ENCODE results near the gene NKAIN2.
"Not testable (repeated sequence)": the region's sequence is repeated elsewhere in the genome, so short reads cannot be mapped to it uniquely, and the experiment has no call there.

The NKAIN2 gene

DNA sequence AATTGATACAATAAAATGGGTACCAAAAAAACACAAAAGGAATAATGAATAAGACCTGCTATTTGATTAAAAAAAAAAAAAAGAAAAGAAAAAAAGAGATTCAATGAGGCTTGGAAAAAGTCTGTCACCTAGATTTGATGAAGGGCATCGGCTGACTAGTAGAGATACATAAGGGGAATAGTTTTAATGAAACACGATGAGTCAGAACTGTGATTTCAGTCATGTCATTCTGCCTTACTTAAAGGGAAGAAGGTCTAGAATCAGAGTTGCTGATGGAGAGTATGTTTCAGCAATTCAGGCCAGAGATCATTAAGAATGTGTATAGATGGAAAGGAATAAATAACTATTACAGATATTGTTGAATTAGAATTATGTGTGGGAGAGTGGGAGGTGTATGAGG lies 592.7 kb downstream of the NKAIN2 start:
- H3K9me2 ChIP-seq (replicated peaks; ENCODE audit: insufficient read depth, low read length) = no peaks in the 10 kb centered on the region
- TF ChIP-seq CTCF (IDR thresholded peaks at IDR 0.05; ENCODE audit: insufficient read depth, low read length, poor library complexity, severe bottlenecking) (no peak), EZH2phosphoT487 (conservative IDR thresholded peaks at IDR 0.05; ENCODE audit: low read length) (no peak)
- no peak overlapping the region for H3K4me3 ChIP-seq (ENCODE audit: insufficient read depth, low read length, poor library complexity, severe bottlenecking)
- H3K36me3 ChIP-seq (ENCODE audit: low read length) = no peaks in the 10 kb centered on the region
- no peaks in the 10 kb centered on the region for H3F3A ChIP-seq (ENCODE audit: insufficient read depth)
- no peak overlapping the region for H3K4me2 ChIP-seq (ENCODE audit: low read depth, low read length, poor library complexity, severe bottlenecking)
- H2AFZ ChIP-seq (ENCODE audit: low read depth, low read length, severe bottlenecking) = no peak overlapping the region
- no peaks in the 10 kb centered on the region for H3K9me3 ChIP-seq (ENCODE audit: insufficient read depth, low read length)
- H4K20me1 ChIP-seq (ENCODE audit: low read depth, low read length) = no peaks in the 10 kb centered on the region
- no peaks in the 10 kb centered on the region for H3K27me3 ChIP-seq (ENCODE audit: low read length)
- no peak overlapping the region for H3K27ac ChIP-seq (ENCODE audit: low read depth, low read length)
- H3K79me2 ChIP-seq (ENCODE audit: insufficient read depth, low read length) = no peaks in the 10 kb centered on the region
- H3K9ac ChIP-seq (ENCODE audit: low read length) = no peak overlapping the region

- H3F3A ChIP-seq (ENCODE audit: insufficient read depth) = no peaks in the 10 kb centered on the region
- no peaks in the 10 kb centered on the region for H3K27me3 ChIP-seq (ENCODE audit: low read length)
- H3K27ac ChIP-seq (ENCODE audit: low read depth, low read length) = no peak overlapping the region
- no peak overlapping the region for H2AFZ ChIP-seq (ENCODE audit: low read depth, low read length, severe bottlenecking)
- no peaks in the 10 kb centered on the region for H3K9me3 ChIP-seq (ENCODE audit: insufficient read depth, low read length)
- TF ChIP-seq EZH2phosphoT487 (conservative IDR thresholded peaks at IDR 0.05; ENCODE audit: low read length) (no peak), CTCF (IDR thresholded peaks at IDR 0.05; ENCODE audit: insufficient read depth, low read length, poor library complexity, severe bottlenecking) (no peak)
- H3K9ac ChIP-seq (ENCODE audit: low read length) = no peak overlapping the region
- no peaks in the 10 kb centered on the region for H3K9me2 ChIP-seq (replicated peaks; ENCODE audit: insufficient read depth, low read length)
- H3K4me2 ChIP-seq (ENCODE audit: low read depth, low read length, poor library complexity, severe bottlenecking) = no peak overlapping the region
- H4K20me1 ChIP-seq (ENCODE audit: low read depth, low read length) = no peaks in the 10 kb centered on the region; the same call in 1 of the 2 replicates
- H3K4me3 ChIP-seq (ENCODE audit: insufficient read depth, low read length, poor library complexity, severe bottlenecking) = no peak overlapping the region
- H3K79me2 ChIP-seq (ENCODE audit: insufficient read depth, low read length) = no peaks in the 10 kb centered on the region
- H3K36me3 ChIP-seq (ENCODE audit: low read length) = no peaks in the 10 kb centered on the region
Observed at GRCh38 chr6:124400261-124400999, 596.8 kb downstream of the NKAIN2 start.

DNA sequence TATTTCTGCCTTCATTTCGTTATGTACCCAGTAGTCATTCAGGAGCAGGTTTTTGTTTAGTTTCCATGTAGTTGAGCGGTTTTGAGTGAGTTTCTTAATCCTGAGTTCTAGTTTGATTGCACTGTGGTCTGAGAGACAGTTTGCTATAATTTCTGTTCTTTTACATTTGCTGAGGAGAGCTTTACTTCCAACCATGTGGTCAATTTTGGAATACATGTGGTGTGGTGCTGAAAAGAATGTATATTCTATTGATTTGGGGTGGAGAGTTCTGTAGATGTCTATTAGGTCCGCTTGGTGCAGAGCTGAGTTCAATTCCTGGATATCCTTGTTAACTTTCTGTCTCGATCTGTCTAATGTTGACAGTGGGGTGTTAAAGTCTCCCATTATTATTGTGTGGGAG lies 606.8 kb downstream of the NKAIN2 start:
- not testable (repeated sequence) for H3K9ac ChIP-seq (ENCODE audit: low read length); H3F3A ChIP-seq (ENCODE audit: insufficient read depth); H3K4me3 ChIP-seq (ENCODE audit: insufficient read depth, low read length, poor library complexity, severe bottlenecking)

DNA sequence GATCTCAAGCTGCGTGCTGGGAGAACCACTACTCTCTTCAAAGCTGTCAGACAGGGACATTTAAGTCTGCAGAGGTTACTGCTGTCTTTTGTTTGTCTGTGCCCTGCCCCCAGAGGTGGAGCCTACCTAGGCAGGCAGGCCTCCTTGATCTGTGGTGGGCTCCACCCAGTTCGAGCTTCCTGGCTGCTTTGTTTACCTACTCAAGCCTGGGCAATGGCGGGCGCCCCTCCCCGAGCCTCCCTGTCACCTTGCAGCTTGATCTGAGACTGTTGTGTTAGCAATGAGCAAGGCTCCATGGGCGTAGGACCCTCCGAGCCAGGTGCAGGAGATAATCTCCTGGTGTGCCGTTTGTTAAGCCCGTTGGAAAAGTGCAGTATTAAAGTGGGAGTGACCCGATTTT lies 609.0 kb downstream of the NKAIN2 start:
- not testable (repeated sequence) for H3K79me2 ChIP-seq (ENCODE audit: insufficient read depth, low read length); H3K27me3 ChIP-seq (ENCODE audit: low read length); H3K36me3 ChIP-seq (ENCODE audit: low read length); H3K9me3 ChIP-seq (ENCODE audit: insufficient read depth, low read length); H3K27ac ChIP-seq (ENCODE audit: low read depth, low read length); H3K4me3 ChIP-seq (ENCODE audit: insufficient read depth, low read length, poor library complexity, severe bottlenecking); H3K9me2 ChIP-seq (replicated peaks; ENCODE audit: insufficient read depth, low read length); H4K20me1 ChIP-seq (ENCODE audit: low read depth, low read length); H3K9ac ChIP-seq (ENCODE audit: low read length); H2AFZ ChIP-seq (ENCODE audit: low read depth, low read length, severe bottlenecking); H3K4me2 ChIP-seq (ENCODE audit: low read depth, low read length, poor library complexity, severe bottlenecking); H3F3A ChIP-seq (ENCODE audit: insufficient read depth)

More for the DNA sequence above, 606.8 kb downstream of the NKAIN2 start:
- not testable (repeated sequence) for H3K4me2 ChIP-seq (ENCODE audit: low read depth, low read length, poor library complexity, severe bottlenecking); H3K9me2 ChIP-seq (replicated peaks; ENCODE audit: insufficient read depth, low read length); H2AFZ ChIP-seq (ENCODE audit: low read depth, low read length, severe bottlenecking); H3K9me3 ChIP-seq (ENCODE audit: insufficient read depth, low read length); H4K20me1 ChIP-seq (ENCODE audit: low read depth, low read length); H3K27ac ChIP-seq (ENCODE audit: low read depth, low read length); H3K36me3 ChIP-seq (ENCODE audit: low read length); H3K27me3 ChIP-seq (ENCODE audit: low read length); H3K79me2 ChIP-seq (ENCODE audit: insufficient read depth, low read length)
